NCI-H748 (cell line): Measurements from ENCODE around the gene SNX32.

ENCODE experiments used
- DNase-seq: peaks from one replicate; lab custom pipeline; 2025; ENCODE audit not compliant: unreplicated experiment; lab: John Stamatoyannopoulos, UW

SNX32 gene

DNA sequence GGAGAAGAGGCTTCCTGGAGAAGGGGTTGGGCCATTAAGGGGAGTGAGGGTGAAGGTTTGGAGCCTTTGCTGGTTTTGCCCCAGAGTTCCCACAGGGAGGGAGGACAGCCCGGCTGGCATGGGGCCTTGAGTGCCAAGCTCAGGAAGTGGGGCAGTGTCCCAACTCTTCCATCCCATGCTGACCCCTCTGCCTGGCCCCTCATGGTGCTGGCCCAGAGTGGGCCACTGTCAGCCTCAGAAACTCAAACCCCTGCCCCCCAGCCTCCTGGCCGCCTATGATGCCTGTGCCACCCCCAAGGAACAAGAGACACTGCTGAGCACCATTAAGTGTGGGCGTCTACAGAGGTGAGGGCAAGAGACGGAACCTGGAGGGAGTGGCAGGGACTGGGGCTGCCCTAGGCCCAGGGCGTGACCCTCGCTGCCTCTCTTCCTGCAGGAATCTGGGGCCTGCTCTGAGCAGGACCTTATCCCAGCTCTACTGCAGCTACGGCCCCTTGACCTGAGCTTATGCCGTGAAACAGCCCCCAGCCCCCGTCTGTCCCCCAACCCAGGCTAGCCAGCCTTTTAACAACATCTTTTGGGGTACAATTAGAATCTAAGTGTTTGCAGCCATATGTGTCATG lies 31.9 kb downstream of the SNX32 start:
- DNase-seq = no peak

DNA sequence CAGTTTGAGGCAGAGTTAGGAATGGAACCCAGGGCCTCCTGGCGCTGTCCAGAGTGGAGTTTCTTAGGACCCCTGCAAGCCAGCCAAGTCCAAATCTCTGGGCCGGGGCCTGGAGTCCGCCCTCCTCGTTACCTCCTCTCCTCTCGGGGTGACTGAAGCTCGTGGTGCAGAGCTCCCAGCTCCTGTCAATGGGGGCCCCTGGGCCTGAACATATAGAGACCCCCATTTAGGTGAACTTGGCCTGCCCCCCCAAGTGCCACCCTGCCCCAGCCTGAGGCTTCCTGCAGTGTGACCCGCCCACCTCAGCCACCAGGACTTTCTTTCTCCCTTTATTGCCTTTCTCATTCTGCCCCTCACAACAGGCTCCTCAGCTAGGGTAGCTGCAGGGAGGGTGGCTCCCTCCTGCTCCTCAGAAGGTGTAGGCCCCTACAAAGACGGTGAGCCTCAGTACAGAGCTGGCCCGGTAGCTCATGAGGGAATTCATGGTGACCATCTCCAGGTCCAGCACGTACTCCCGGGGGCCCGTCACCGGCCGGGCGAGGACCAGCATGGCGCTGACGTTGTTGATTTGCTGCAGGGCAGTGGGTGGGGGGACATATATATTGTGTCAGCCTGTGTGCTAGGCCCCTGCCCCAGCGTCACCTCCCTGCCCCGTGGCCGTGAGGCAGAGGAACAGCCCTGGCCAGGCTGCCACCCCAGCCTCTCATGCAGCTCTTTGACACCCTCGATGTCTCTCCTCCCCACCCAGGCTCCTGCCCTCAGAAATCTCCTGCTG lies 32.9 kb downstream of the SNX32 start:
- no peak for DNase-seq

DNA sequence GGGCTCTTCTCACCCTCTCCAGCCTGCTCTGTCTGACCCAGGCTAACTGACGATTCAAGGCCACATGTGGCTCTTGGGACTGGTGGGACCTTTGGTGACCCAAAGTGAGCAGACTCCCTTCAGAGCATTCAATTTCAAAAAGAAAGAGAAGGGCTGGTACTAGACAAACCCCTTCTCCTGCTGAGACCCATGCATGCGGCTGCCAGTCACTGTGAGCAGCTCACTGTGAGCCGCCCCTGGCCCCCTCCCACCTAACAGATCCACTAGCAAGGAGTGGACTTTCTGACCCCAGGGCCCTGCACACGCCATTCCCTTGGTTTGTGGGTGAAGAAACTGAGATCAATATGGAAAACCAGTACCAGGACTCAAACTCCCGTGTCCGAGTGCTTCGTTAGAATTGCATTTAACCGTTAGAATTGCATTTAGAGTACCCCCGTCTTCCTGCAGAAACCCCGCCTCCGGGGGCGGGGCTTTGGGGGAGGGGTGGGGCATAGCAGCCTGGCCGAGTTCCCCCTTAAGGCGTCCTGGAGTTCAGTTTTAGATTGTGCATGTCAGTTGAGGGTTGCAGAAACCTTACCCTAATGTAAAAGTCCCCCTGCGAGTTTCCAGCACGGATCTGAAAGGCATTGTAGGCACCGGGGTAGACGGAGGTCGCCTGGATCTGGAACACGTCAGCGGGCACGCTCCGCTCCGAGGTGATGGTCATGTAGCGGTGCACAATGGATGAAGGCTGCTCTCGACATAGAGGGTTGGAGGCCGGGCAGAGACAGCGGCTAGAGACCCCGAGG lies 33.7 kb downstream of the SNX32 start:
- DNase-seq = no peak

DNA sequence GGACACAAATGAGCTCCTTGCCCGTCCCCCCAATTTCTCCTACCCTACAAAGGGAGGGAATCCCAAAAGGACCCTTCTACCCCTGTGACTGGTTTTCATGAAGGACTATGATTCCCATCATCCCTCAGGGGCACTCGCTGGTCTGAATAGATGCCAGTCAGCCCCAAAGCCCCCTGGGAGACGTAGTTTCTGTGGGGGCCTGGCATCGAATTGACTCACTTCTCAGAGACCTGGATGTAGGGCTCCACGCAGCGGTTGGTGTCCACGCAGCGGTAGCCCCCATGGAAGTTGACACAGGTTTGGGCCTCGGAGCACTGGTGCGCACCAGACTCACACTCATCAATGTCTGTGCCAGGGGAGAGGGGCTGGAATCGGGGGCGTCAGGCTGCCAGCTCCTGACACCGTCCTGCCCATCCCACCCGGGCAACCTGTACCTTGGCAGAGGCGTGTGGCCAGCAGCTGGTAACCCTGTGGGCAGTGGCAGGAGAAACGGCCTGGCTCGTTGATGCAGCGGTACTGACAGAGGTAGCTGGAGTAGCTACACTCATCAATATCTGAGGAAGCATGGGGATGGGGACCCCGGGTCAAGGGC lies 34.4 kb downstream of the SNX32 start:
- peak; percentile 52 for DNase-seq

DNA sequence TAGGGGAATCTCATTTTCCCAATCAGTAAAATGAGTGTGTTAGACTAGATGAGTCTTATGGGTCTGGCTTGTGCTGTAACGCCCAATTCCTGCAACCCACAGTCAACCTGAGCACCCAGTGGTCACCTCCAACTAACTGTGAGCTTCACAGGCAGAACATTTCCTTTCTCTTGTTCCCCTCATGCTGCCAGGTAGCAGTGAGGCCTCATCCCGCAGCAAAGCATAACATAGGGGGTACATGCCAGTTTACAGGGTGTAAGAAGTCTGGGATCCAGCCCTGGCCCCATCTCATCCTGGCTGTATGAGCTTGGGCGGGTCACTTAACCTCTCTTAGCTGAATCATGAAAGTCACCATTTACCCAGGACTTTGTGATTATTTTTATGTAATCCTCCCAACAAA lies 35.1 kb downstream of the SNX32 start:
- DNase-seq = no peak

DNA sequence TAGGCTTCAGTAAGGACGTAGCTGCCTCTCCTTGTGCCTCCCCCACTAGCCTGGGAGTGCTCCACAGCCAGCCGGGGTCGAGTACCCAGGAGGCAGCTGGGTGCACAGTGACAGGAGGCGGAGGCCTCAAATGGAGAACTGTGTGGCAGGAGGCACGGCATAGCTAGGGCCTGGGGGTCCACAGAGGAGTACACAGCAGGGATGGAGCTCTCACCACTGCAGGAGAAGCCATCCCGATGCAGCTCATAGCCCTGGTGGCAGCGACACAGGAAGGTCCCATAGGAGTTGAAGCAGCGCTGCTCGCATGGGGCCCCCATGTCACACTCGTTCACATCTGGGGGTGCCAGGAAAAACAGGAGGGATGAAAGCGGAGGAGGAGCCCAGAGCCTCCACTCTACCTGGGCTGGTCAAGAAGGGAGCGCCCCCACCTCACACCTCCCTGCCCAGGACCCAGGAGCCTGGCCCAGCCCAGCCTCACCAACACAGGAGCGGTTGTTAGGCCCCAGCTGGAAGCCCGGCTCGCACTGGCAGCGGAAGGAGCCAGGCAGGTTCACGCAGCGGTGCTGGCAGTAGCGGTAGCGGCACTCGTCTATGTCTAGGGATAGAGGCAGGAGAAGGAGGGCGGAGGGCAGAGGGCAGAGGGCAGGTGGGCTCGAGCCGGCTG lies 36.0 kb downstream of the SNX32 start:
- DNase-seq = no peak

DNA sequence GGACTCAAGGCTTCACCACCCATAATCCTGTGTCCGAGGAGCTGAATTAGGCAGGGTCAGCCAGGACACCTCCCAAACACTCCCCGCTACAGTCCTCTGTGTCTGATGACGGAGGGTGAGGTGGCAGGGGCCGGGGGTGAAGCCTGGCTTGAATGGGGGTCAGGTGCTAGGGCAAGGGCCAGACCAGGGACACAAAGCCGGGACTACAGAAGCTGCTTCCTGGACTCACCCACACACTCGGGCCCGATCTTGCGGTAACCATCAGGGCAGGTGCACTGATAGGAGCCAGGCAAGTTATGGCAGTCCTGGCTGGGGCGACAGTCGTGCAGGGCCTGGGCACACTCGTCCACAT lies 36.5 kb downstream of the SNX32 start:
- no peak for DNase-seq

DNA sequence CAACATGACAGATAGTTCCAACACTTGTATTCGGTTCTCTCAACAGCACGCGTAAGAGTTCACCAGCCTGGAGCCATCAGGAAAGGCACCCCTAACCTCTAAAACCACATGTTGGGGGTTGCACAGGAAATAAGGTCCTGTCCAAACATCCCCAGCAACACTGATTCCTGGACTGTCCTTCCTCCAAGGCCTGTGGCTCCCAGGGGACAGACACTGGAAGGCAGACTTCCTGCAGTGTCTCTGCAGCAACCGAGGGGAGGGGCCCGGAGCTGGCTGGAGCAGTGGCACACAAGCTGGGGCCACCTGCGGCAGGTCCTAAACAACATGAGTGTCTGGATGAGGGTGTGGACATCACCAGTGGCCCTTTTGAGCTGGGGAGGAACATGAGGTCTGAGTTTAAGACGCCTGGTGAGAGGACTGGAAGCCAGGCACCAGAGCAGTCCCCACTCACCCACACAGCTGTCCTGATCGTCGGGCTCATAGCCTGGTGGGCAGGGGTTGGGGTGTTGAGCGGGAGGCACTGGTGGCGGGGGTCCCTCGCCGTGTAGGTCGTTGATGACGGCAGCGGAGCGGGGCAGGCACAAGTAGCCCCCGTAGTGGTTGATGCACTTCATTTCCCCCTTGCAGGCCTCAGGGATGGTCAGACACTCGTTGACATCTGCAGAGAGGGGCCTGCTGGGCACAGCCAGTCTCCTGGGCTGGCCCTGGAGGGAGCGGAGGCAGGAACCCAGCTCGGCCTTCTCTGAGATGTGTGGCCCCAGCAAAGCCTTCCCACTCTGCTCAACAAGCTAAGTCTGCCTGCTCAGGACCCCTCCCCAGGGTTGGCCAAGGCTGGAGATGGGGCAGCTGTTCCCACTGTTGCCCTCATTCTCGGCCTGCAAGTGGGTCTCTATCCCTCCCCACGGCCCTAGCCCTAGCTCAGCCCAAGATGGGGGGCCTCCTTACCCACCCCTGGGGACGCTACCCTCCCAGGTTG lies 37.2 kb downstream of the SNX32 start:
- DNase-seq = no peak

DNA sequence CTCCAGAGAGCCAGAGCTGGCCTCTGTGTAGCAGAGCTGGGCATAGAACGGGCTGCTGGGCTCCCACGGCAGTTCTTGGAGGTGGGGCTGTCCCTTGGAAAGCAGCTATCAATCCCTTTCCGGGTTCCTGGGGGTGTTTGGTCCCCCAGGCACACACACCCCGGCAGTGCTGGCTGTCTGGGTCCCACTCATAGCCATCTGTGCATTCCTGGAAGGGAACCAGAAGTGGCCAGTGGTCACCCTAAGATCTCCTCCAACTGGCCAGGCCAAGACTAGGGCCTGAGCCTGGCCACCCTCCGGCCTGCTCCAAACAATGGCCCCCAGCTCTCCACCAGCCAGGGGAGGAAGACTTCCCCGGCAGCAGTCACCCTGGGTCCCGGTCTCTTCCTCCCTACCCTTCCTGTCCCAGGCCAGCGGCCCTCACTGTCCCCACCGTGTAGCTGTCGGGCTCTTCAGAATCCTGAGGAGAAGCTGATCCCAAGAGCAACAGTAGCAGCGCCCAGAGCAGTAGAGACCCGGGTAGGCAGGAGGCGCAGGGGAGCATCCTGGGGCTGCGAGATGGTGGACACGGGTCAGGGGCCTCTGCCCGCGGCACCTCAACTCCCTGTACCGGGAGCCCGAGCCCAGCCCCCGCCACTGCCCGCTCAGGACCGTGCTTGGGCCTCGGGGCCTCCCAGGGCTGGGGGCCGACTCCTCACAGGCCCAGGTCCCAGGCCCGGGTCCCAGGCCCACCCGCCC lies 38.2 kb downstream of the SNX32 start:
- DNase-seq = no peak

DNA sequence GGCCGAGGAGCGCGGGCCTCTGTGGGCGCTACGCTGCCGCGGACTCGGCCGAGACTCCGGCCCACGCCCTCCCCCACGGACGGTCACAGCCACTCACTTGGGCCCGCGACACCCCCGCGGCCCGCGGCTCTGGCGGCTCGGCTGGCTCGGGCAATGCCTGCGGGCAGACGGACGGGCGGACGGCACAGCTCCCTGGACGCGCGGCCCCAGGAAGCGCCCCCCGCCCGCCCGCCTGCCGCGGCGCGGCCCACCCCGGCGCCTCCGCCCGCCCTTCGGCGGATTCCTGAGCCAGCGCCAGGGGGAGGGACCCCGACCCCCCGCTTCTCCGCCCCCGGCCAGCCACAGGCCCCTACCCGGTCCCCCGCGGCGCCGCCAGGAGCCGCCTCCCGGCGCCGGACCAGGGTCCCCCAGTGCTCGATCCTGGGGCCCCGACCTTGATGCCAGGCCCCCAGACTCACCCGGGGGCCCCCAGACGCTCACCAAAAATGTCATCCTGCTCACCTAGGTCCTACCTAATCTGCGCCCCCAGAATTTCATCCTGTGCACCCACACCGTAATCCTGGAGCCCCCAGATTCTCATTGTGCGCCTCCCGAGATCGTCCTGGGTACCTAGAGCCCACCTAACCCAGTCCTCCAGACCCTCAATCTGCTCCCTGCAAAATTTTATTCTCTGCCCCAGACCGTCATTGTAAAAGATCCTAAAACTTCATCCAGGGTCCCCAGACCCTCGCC lies 39.0 kb downstream of the SNX32 start, which contains the start of gene EFEMP2:
TSS of gene EFEMP2 (minus strand) at position 215 of the 732 bp plus-strand sequence. CDS start 446 bp downstream, outside the sequence.
- DNase-seq = peak; percentile 24

DNA sequence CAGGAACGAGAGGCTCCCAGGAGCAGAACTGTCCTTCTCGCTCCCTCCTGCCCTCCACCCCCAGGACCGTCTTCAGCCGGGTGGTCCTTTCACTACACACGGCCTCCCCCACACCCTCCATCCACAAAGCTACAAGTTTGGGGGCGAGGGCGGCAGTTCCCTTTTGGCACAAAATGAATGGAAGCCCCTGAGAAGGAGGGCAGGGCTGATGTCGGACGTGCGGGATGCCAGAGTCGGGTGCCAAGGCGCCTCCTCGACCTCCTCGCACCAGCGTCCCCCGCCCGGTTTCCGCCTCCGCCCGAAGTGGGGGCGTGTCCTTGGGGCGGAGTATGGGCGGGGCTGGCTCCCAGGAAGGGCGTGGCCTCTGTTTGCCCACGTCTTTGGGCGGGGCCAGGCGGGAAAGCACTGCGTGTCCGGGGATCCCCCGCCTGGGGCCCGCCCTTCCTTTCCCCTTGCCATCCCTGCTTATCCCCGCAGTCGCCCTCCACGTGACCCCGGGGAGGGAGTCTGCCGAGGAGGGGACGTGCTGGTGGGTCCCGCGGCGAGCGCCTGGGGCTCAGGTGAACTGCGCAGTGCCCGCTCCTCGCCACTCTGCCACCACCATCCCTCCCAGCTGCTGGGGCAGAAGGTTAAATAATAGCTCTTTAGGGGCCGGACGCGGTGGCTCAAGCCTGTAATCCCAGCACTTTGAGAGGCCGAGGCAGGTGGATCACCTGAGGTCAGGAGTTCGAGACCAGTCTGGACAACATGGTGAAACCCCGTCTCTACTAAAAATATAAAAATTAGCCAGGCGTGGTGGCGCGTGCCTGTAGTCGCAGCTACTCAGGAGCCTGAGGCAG lies 39.8 kb downstream of the SNX32 start:
- DNase-seq = peak; percentile 90

DNA sequence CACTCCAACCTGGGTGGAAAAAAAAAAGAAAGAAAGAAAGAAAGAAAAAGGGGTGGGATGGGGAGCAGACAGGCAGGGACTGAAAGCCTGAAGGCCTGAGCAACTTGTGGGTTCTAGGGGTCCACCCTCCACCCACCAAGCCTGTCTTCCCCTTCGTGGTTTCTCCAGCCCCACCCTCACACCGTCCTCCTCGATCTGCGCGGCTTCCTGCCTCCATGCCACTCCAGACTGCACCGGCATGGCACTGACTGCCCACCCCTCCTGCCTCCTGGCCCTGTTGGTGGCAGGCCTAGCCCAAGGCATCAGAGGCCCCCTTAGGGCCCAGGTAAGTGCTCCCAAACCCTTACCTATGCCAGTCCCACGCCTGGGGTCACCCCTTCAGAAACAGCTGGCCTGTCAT lies 45.9 kb downstream of the SNX32 start, which contains the start of gene CTSW:
TSS of gene CTSW (plus strand) at position 221 of the 400 bp plus-strand sequence. CDS start at position 239, 18 bp downstream.
- DNase-seq = no peak

DNA sequence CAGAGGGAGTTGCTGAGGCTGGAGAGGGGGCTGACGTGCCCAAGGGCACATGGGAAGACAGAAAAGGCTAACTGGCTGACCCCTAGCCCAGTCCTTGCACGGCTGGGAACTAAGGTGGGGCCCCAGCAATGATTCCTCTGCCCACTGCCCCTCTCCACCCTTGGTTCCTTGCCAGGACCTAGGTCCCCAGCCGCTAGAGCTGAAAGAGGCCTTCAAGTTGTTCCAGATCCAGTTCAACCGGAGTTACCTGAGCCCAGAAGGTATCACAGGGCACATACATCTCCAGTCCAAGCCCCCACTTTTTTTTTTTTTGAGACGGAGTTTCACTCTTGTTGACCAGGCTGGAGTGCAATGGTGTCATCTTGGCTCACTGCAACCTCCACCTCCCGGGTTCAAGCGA lies 46.3 kb downstream of the SNX32 start:
- no peak for DNase-seq

DNA sequence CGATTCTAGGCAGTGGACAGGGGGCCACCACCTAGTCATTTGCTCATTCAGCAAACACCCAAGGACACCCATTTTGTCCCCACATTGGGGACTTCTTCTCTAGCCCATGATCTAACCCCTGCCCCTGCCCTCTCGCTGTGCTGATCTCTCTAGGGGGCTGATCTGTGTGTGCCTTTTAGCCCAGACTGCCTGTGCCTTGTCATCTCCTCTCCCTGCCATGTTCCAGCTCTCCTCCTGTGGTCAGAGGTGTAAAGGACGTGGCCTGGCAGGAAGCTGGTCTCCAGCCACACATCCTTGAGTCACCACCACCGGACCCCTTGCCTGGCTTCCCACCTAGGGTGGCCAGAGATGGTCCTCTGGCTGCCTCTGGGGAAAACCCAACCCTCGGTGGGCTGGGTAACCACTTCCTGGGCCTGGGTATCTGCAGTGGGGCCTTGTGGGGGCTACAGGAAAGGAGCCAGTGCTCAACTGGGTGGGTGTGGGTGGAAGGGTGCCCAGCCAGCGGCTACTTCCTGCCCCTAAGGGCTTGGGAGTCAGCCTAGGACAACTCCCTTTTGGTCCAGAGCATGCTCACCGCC lies 47.2 kb downstream of the SNX32 start:
- DNase-seq = no peak

DNA sequence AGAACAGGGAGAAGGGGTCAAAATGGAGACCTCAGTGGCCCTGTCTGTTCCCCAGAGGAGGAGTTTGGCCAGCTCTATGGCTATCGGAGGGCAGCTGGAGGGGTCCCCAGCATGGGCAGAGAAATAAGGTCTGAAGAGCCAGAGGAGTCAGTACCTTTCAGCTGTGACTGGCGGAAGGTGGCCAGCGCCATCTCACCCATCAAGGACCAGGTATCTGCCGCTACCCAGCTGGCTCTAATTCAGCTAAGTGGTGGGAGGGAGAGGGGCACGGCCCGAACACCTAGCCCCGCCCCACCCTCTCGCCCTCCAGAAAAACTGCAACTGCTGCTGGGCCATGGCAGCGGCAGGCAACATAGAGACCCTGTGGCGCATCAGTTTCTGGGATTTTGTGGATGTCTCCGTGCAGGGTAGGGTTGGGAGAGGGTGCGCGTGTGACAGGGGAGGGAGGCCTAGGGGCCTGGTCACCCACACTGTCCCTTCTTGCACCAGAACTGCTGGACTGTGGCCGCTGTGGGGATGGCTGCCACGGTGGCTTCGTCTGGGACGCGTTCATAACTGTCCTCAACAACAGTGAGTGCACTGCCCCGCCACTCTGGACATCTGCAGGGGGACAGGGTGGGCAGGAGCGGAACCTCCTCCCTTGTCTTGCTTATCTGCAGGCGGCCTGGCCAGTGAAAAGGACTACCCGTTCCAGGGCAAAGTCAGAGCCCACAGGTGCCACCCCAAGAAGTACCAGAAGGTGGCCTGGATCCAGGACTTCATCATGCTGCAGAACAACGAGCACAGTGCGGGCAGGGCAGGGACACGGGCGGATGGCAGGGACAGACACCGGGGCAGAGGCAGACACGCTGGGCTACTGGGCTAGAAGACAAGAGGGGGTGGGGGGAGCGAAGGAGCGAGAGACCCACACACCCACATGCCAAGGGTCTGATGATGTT lies 48.6 kb downstream of the SNX32 start:
- DNase-seq = no peak
